ENCODE data around the gene ATP10D. TPM values are rescaled to one million over a fixed set of nuclear protein-coding genes. Genes with fewer than 3 reads are reported as not detected.
A peak's percentile ranks its signal among the peaks of the same experiment; 100 is the strongest.

Gene ATP10D
- total and polyA plus RNA-seq, 9 of the 15 experiments (the other 6 are each of a cell fraction or from before 2014, with no cell fraction given) = 0.10 to 0.36 (median 0.19) TPM; not detected in 1

GRCh38 chr4:47485047-47485692, at the start of gene ATP10D (continued):
- peak; percentile 42 for TF ChIP-seq HNRNPLL (IDR thresholded peaks at IDR 0.05; ENCODE audit: low read depth, low read length, poor library complexity, severe bottlenecking)
- no peak for TF ChIP-seq SRSF3 (IDR thresholded peaks at IDR 0.05; ENCODE audit: insufficient read depth, low read length)
- no peak for TF ChIP-seq FIP1L1 (IDR thresholded peaks at IDR 0.05; ENCODE audit: low read depth, low read length, poor library complexity, severe bottlenecking)
- TF ChIP-seq MGA (IDR thresholded peaks at IDR 0.05) = peak; percentile 90
- TF ChIP-seq NFXL1 (CRISPR knock-in tag; IDR thresholded peaks at IDR 0.05) = no peak
- TF ChIP-seq FOXJ2 (tag; IDR thresholded peaks at IDR 0.05) = peak; percentile 56; the same call in 1 of the 2 replicates
- TF ChIP-seq ZBTB17 (CRISPR knock-in tag; IDR thresholded peaks at IDR 0.05) = no peak
- TF ChIP-seq ATF3 (IDR thresholded peaks at IDR 0.05) = no peak
- 0 out of 2 replicates have a peak, but pooled peaks have one; percentile 28 for TF ChIP-seq ATF3 (CRISPR knock-in tag; conservative IDR thresholded peaks at IDR 0.05)
- peak; percentile 54 to 58 for TF ChIP-seq NRF1 (conservative IDR thresholded peaks at IDR 0.05 in 1 of 2, IDR thresholded peaks at IDR 0.05 in 1 of 2)
- no peak for TF ChIP-seq HOXB6 (CRISPR knock-in tag; IDR thresholded peaks at IDR 0.05; ENCODE audit: borderline replicate concordance)
- 0 out of 2 replicates have a peak, but pooled peaks have one; percentile 62 for TF ChIP-seq BHLHE40 (IDR thresholded peaks at IDR 0.05; ENCODE audit: low read length)
- TF ChIP-seq ZFP36 (IDR thresholded peaks at IDR 0.05; ENCODE audit: low read depth, low read length, partially characterized antibody) = peak; percentile 37
